SK-N-SH treated with all-trans-retinoic acid at 6 μM for 48 hours (cell line): Measurements from ENCODE around the gene LRATD1.

Experiments
- ATAC-seq: fragments of 200-7000 bp; cut with Tn5 transposase; 3 replicates; pipeline ENCODE4 v1.9.1; 2020; ENCODE audit warnings: mild to moderate bottlenecking, moderate library complexity
- ARNTL ChIP-seq: fragments of 450-650 bp; formaldehyde crosslinking; IDR thresholded peaks from 2 replicates; pipeline ENCODE4 v1.5.0; 2020; ENCODE audit warnings: low read depth, mild to moderate bottlenecking, moderate library complexity, borderline replicate concordance
- BACH2 ChIP-seq: fragments of 250-450 bp; sonication (Bioruptor Pico); IDR thresholded peaks from 2 replicates; pipeline ENCODE4 v1.9.0; 2021; ENCODE audit warnings: mild to moderate bottlenecking, borderline replicate concordance
- ESRRG ChIP-seq: fragments of 250-450 bp; sonication (Bioruptor Pico); IDR thresholded peaks from 2 replicates; pipeline ENCODE4 v1.6.1; 2021; ENCODE audit warnings: mild to moderate bottlenecking
- GLIS3 ChIP-seq: fragments of 250-450 bp; sonication (Bioruptor Pico); IDR thresholded peaks from 2 replicates; pipeline ENCODE4 v1.5.0; 2020; ENCODE audit warnings: mild to moderate bottlenecking, moderate library complexity
- ISL1 ChIP-seq: fragments of 250-450 bp; sonication (Bioruptor Pico); IDR thresholded peaks from 2 replicates; pipeline ENCODE4 v2.1.2; 2022; ENCODE audit warnings: mild to moderate bottlenecking, moderate library complexity
- OSR1 ChIP-seq: fragments of 250-450 bp; sonication (Bioruptor Pico); IDR thresholded peaks from 2 replicates; pipeline ENCODE4 v1.8.0; 2022; ENCODE audit warnings: moderate library complexity, mild to moderate bottlenecking, inconsistent platforms
- PPARA ChIP-seq: fragments of 250-450 bp; sonication (Bioruptor Pico); IDR thresholded peaks from 2 replicates; pipeline ENCODE4 v1.5.0; 2020; ENCODE audit warnings: mild to moderate bottlenecking, borderline replicate concordance
- RARB ChIP-seq: fragments of 250-450 bp; sonication (Bioruptor Pico); IDR thresholded peaks from 2 replicates; pipeline ENCODE4 v1.8.0; 2021; ENCODE audit warnings: mild to moderate bottlenecking, moderate library complexity
- SNAI2 ChIP-seq: fragments of 250-450 bp; sonication (Bioruptor Pico); IDR thresholded peaks from 2 replicates; pipeline ENCODE4 v1.5.0; 2020; ENCODE audit warnings: mild to moderate bottlenecking, moderate library complexity
- TCF4 ChIP-seq: fragments of 250-450 bp; sonication (Bioruptor Pico); IDR thresholded peaks from 2 replicates; pipeline ENCODE4 v1.8.0; 2021; ENCODE audit warnings: mild to moderate bottlenecking, moderate library complexity, borderline replicate concordance
- TOX ChIP-seq: fragments of 250-450 bp; sonication (Bioruptor Pico); IDR thresholded peaks from 2 replicates; pipeline ENCODE4 v1.8.0; 2021; ENCODE audit warnings: mild to moderate bottlenecking, moderate library complexity, borderline replicate concordance
- ZFP3 ChIP-seq: fragments of 250-450 bp; sonication (Bioruptor Pico); IDR thresholded peaks from 2 replicates; pipeline ENCODE4 v1.5.0; 2020; ENCODE audit warnings: mild to moderate bottlenecking, moderate library complexity
- ZFP30 ChIP-seq: fragments of 450-650 bp; formaldehyde crosslinking; IDR thresholded peaks from 2 replicates; pipeline ENCODE4 v1.5.0; 2022; ENCODE audit warnings: mild to moderate bottlenecking, moderate library complexity
- ZNF565 ChIP-seq: fragments of 450-650 bp; formaldehyde crosslinking; conservative IDR thresholded peaks from 2 replicates; pipeline ENCODE4 v1.5.0; 2020; ENCODE audit warnings: low read depth, mild to moderate bottlenecking, moderate library complexity
- ZNF70 ChIP-seq: fragments of 450-650 bp; formaldehyde crosslinking; IDR thresholded peaks from 2 replicates; pipeline ENCODE4 v1.5.0; 2020; ENCODE audit warnings: mild to moderate bottlenecking, moderate library complexity
- TF ChIP-seq, protein P1 (sequence below): fragments of 250-450 bp; sonication (Bioruptor Pico); IDR thresholded peaks from 2 replicates; pipeline ENCODE4 v1.8.0; 2020; ENCODE audit warnings: mild to moderate bottlenecking, moderate library complexity, borderline replicate concordance
- TF ChIP-seq, protein P2 (sequence below): fragments of 250-450 bp; sonication (Bioruptor Pico); IDR thresholded peaks from 2 replicates; pipeline ENCODE4 v1.5.1; 2020; ENCODE audit warnings: low read depth, mild to moderate bottlenecking, moderate library complexity
- TF ChIP-seq, protein P3 (sequence below): fragments of 250-450 bp; sonication (Bioruptor Pico); IDR thresholded peaks from 2 replicates; pipeline ENCODE4 v1.5.1; 2021; ENCODE audit warnings: mild to moderate bottlenecking, moderate library complexity
- TF ChIP-seq, protein P4 (sequence below): fragments of 250-450 bp; sonication (Bioruptor Pico); IDR thresholded peaks from 2 replicates; pipeline ENCODE4 v1.5.0; 2020; ENCODE audit warnings: mild to moderate bottlenecking, moderate library complexity
- TF ChIP-seq, protein P5 (sequence below): fragments of 250-450 bp; sonication (Bioruptor Pico); IDR thresholded peaks from 2 replicates; pipeline ENCODE4 v1.8.0; 2021; ENCODE audit warnings: low read depth, mild to moderate bottlenecking, moderate library complexity, borderline replicate concordance

LRATD1 gene

DNA sequence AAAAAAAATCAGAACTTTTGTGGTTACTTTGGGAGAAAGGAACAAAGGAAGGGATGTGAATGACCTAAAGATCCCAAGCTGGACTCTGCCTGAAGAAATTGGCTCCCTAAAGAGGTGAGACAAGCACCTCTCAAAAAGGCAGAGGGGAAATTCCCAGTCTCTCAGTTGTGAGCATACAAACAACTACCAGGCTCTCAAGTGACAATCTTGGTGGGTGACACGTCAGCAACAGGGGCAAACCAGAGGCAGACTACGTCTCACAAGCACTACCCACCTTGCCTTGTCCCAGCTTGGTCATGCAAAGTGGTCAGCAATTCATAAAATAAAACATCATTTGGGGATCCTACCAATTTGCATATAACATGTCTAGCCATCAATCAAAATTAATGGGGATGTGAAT lies 24.3 kb upstream of the LRATD1 start:
- ATAC-seq = no peak
- no peak for TF ChIP-seq TOX (CRISPR knock-in tag)
- TF ChIP-seq, protein P1, sequence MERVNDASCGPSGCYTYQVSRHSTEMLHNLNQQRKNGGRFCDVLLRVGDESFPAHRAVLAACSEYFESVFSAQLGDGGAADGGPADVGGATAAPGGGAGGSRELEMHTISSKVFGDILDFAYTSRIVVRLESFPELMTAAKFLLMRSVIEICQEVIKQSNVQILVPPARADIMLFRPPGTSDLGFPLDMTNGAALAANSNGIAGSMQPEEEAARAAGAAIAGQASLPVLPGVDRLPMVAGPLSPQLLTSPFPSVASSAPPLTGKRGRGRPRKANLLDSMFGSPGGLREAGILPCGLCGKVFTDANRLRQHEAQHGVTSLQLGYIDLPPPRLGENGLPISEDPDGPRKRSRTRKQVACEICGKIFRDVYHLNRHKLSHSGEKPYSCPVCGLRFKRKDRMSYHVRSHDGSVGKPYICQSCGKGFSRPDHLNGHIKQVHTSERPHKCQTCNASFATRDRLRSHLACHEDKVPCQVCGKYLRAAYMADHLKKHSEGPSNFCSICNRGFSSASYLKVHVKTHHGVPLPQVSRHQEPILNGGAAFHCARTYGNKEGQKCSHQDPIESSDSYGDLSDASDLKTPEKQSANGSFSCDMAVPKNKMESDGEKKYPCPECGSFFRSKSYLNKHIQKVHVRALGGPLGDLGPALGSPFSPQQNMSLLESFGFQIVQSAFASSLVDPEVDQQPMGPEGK = no peak
- TF ChIP-seq ARNTL (CRISPR knock-in tag) = no peak
- TF ChIP-seq, protein P2, sequence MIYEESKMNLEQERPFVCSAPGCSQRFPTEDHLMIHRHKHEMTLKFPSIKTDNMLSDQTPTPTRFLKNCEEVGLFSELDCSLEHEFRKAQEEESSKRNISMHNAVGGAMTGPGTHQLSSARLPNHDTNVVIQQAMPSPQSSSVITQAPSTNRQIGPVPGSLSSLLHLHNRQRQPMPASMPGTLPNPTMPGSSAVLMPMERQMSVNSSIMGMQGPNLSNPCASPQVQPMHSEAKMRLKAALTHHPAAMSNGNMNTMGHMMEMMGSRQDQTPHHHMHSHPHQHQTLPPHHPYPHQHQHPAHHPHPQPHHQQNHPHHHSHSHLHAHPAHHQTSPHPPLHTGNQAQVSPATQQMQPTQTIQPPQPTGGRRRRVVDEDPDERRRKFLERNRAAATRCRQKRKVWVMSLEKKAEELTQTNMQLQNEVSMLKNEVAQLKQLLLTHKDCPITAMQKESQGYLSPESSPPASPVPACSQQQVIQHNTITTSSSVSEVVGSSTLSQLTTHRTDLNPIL = no peak
- no peak for TF ChIP-seq ZFP30 (CRISPR knock-in tag)
- no peak for TF ChIP-seq OSR1 (CRISPR knock-in tag)
- no peak for TF ChIP-seq ESRRG
- no peak for TF ChIP-seq ZNF70 (CRISPR knock-in tag)
- no peak for TF ChIP-seq RARB (CRISPR knock-in tag)
- TF ChIP-seq ISL1 = no peak
- TF ChIP-seq, protein P3, sequence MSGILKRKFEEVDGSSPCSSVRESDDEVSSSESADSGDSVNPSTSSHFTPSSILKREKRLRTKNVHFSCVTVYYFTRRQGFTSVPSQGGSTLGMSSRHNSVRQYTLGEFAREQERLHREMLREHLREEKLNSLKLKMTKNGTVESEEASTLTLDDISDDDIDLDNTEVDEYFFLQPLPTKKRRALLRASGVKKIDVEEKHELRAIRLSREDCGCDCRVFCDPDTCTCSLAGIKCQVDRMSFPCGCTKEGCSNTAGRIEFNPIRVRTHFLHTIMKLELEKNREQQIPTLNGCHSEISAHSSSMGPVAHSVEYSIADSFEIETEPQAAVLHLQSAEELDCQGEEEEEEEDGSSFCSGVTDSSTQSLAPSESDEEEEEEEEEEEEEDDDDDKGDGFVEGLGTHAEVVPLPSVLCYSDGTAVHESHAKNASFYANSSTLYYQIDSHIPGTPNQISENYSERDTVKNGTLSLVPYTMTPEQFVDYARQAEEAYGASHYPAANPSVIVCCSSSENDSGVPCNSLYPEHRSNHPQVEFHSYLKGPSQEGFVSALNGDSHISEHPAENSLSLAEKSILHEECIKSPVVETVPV (CRISPR knock-in tag) = no peak
- TF ChIP-seq BACH2 (CRISPR knock-in tag) = no peak
- TF ChIP-seq ZNF565 (CRISPR knock-in tag) = no peak
- TF ChIP-seq, protein P4, sequence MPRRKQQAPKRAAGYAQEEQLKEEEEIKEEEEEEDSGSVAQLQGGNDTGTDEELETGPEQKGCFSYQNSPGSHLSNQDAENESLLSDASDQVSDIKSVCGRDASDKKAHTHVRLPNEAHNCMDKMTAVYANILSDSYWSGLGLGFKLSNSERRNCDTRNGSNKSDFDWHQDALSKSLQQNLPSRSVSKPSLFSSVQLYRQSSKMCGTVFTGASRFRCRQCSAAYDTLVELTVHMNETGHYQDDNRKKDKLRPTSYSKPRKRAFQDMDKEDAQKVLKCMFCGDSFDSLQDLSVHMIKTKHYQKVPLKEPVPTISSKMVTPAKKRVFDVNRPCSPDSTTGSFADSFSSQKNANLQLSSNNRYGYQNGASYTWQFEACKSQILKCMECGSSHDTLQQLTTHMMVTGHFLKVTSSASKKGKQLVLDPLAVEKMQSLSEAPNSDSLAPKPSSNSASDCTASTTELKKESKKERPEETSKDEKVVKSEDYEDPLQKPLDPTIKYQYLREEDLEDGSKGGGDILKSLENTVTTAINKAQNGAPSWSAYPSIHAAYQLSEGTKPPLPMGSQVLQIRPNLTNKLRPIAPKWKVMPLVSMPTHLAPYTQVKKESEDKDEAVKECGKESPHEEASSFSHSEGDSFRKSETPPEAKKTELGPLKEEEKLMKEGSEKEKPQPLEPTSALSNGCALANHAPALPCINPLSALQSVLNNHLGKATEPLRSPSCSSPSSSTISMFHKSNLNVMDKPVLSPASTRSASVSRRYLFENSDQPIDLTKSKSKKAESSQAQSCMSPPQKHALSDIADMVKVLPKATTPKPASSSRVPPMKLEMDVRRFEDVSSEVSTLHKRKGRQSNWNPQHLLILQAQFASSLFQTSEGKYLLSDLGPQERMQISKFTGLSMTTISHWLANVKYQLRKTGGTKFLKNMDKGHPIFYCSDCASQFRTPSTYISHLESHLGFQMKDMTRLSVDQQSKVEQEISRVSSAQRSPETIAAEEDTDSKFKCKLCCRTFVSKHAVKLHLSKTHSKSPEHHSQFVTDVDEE (CRISPR knock-in tag) = no peak
- no peak for TF ChIP-seq GLIS3 (CRISPR knock-in tag)

DNA sequence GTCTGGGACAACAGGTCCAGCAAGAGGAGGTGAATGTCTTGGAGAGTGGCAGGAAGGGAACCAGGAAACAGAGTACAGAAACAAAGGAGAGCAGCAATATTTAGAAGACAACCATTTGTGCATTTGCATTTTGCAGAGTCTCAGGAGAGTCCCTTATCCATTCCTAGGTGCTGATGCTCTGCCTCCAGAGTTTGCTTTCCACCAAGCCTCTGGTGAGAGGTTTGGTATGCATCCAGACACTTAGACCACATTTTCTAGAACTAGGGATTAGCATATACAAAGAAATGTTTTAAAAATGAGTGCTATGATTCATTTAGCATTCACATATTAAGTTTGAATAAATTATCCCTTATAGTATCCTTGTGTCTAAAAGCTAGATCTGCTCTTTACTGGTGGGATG lies 18.5 kb upstream of the LRATD1 start:
- ATAC-seq = no peak
- TF ChIP-seq ARNTL (CRISPR knock-in tag) (no peak), ZFP30 (CRISPR knock-in tag) (no peak), ZNF565 (CRISPR knock-in tag) (no peak), GLIS3 (CRISPR knock-in tag) (no peak), ZNF70 (CRISPR knock-in tag) (no peak), TCF4 (no peak), RARB (CRISPR knock-in tag) (no peak), PPARA (CRISPR knock-in tag) (no peak), ZFP3 (no peak)
- TF ChIP-seq, protein P1 = no peak
- TF ChIP-seq, protein P5, sequence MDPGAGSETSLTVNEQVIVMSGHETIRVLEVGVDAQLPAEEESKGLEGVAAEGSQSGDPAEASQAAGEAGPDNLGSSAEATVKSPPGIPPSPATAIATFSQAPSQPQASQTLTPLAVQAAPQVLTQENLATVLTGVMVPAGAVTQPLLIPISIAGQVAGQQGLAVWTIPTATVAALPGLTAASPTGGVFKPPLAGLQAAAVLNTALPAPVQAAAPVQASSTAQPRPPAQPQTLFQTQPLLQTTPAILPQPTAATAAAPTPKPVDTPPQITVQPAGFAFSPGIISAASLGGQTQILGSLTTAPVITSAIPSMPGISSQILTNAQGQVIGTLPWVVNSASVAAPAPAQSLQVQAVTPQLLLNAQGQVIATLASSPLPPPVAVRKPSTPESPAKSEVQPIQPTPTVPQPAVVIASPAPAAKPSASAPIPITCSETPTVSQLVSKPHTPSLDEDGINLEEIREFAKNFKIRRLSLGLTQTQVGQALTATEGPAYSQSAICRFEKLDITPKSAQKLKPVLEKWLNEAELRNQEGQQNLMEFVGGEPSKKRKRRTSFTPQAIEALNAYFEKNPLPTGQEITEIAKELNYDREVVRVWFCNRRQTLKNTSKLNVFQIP = no peak

DNA sequence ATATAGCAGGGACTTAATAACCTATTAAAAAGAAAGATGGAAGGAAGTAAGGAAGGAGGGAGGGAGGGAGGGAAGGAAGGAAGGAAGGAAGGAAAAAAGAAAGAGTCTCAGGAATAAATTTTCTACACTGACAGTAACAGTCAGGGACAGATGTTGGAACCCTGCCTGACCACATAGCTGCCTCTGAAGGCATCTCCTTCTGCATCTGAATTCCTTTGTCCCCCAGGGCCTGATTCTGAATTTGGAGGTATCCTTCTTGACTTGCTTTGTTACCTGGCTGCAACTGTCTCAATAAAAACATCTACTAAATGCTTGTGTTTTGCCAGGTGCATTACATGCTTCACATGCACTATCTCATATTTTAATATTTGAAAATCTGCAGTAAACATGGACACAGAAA lies 17.4 kb upstream of the LRATD1 start:
- ATAC-seq = no peak
- TF ChIP-seq, protein P1 = no peak
- TF ChIP-seq TCF4 = no peak
- TF ChIP-seq ZFP30 (CRISPR knock-in tag) = no peak
- TF ChIP-seq GLIS3 (CRISPR knock-in tag) = no peak
- TF ChIP-seq, protein P3 (CRISPR knock-in tag) = no peak
- TF ChIP-seq ZNF565 (CRISPR knock-in tag) = no peak
- TF ChIP-seq BACH2 (CRISPR knock-in tag) = no peak
- TF ChIP-seq TOX (CRISPR knock-in tag) = no peak
- no peak for TF ChIP-seq SNAI2 (CRISPR knock-in tag)
